HFFc6 (cell line): ENCODE data around the gene TBL3. TPM values are rescaled to one million over a fixed set of nuclear protein-coding genes. Genes with fewer than 3 reads are reported as not detected.

Experiments
- DNase-seq: peaks from one replicate; pipeline ENCODE4 v3.0.0-alpha.2; 2018
- H3K27ac Mint-ChIP-seq: 2 replicates; pipeline ENCODE4 v1.8.0; 2020; ENCODE audit warnings: mild to moderate bottlenecking, mixed read lengths
- H3K27me3 Mint-ChIP-seq: 2 replicates; pipeline ENCODE4 v1.8.0; 2021; ENCODE audit warnings: mild to moderate bottlenecking, moderate library complexity, mixed read lengths; ENCODE audit not compliant: insufficient read depth
- H3K36me3 Mint-ChIP-seq: 2 replicates; pipeline ENCODE4 v1.8.0; 2021; ENCODE audit warnings: low read depth, mixed read lengths
- H3K4me1 Mint-ChIP-seq: 2 replicates; pipeline ENCODE4 v1.8.0; 2020; ENCODE audit warnings: low read depth, mixed read lengths
- H3K4me3 Mint-ChIP-seq: 2 replicates; pipeline ENCODE4 v1.8.0; 2020; ENCODE audit warnings: mild to moderate bottlenecking, moderate library complexity, mixed read lengths
- H3K9me3 Mint-ChIP-seq: 2 replicates; pipeline ENCODE4 v1.8.0; 2020; ENCODE audit warnings: mild to moderate bottlenecking, mixed read lengths
- CTCF ChIP-seq: fragments of 200-600 bp; sonication (generic); IDR thresholded peaks from 2 replicates; pipeline ENCODE4 v1.5.0; 2021; ENCODE audit warnings: antibody characterized with exemption, mild to moderate bottlenecking
- total RNA-seq, 6 experiments: library from RNA; stranded (reverse); fragmentation: NEBNext Ultra II Directional; extraction: Animal tissue kit (Norgen Biotek cat#: 25700); gene quantifications; 2 replicates in 1 of 6; 3 replicates in 5 of 6; pipeline ENCODE4 v1.2.3, GENCODE V29; 2021

Gene TBL3
- total RNA-seq, 6 experiments from 2014 or later = 42.4 to 47.3 (median 44.1) TPM

DNA sequence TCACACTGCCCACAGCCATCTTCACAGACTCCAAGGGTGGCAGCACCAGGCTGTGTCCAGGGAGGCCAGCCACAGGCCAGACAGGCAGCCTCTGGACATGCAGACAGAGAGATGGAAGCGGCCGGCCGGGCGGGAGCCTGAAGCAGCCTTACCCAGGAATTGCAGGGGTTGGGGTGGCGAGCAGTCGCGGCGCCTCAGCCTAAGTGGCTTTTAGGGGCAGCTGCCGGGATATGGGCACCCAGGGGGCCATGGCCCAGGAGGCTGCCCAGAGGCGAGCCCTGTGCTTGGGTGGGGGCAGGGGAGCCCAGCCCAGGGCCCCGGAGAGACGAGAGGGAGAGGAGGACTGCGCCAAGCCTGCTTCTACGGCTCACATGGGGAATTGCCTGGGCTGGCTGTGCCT lies 53.4 kb downstream of the TBL3 start:
- TF ChIP-seq CTCF = no peak
- DNase-seq = no peak
- Mint-ChIP-seq H3K27ac (no peak overlapping the region), H3K36me3 (no peaks in the 10 kb centered on the region), H3K27me3 (peaks cover 8% of the 10 kb centered on the region), H3K9me3 (no peaks in the 10 kb centered on the region), H3K4me3 (no peak overlapping the region), H3K4me1 (peaks cover 34% of the 10 kb centered on the region)

DNA sequence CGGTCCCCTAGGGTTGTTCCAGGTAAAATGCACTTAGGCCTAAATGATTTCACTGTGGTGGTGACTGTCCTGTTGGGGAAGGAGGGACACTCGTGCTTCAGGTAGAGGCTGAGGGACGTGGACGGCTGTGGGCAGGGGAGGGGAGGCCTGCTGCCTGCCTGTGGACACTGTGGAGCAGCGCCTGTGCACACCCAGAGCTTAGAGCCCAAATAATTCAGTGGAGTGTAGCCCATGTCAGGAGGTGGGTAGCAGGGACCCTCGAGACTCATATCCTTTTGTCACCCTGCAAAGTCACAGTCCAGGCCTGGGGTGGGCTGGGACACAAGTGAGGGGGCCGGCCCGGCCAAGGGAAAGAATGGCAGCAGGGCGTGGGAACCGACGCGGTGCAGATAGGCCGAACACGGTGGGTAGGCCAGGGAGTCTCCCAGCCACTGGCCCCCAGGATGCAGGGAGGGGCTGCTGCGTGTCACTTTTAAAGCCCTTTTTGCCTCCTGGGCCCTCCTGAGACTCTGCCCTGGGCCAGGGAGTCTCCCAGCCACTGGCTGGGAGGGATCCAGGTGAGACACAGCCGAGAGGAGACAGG lies 54.1 kb downstream of the TBL3 start:
- no peak for DNase-seq
- no peak for TF ChIP-seq CTCF
- Mint-ChIP-seq H3K9me3 (no peaks in the 10 kb centered on the region), H3K4me1 (peaks cover 34% of the 10 kb centered on the region), H3K27ac (no peak overlapping the region), H3K36me3 (no peaks in the 10 kb centered on the region), H3K27me3 (peaks cover 5% of the 10 kb centered on the region), H3K4me3 (peak overlapping the region; percentile 58)

DNA sequence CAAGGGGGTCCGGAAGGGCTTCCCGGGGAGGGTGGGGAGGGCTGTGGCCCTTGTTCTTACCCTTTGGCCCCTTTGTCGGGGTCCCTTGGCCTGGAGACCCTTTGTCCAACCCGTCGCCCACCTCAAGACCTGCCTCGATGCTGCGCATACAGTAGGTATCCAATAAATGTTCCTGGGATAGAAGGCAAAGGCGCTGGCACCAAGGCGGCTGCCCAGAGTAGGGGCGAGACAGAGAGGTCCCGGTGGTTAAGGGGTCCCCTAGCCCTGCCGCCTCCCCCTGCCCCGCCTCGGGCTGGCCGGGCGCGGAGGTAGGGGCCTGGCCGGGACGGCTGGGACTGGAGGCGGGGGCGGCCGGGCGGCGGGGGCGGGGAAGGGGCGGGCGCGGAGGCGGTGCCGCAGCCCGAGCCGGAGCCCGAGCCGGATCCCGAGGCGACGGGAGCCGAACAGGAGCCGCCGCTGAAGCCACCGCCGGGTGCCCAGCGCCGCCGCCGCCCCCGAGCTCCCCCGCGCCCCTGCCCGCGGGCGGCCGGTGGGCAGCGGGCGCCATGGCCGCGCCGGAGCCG lies 54.7 kb downstream of the TBL3 start, which contains the start of gene NHERF2:
Gene NHERF2 (plus strand): TSS at position 442 of the 563 bp plus-strand sequence. CDS start 104 bp downstream, at position 546.
- H3K9me3 Mint-ChIP-seq = no peaks in the 10 kb centered on the region
- peak within 1 kb of the TSS; percentile 72 for H3K27ac Mint-ChIP-seq
- no peak for TF ChIP-seq CTCF
- no peak for DNase-seq
- peaks cover 34% of the 10 kb centered on the region for H3K4me1 Mint-ChIP-seq
- no peaks in the 10 kb centered on the region for H3K36me3 Mint-ChIP-seq
- H3K4me3 Mint-ChIP-seq = peak within 1 kb of the TSS; percentile 93
- H3K27me3 Mint-ChIP-seq = peaks cover 5% of the 10 kb centered on the region

DNA sequence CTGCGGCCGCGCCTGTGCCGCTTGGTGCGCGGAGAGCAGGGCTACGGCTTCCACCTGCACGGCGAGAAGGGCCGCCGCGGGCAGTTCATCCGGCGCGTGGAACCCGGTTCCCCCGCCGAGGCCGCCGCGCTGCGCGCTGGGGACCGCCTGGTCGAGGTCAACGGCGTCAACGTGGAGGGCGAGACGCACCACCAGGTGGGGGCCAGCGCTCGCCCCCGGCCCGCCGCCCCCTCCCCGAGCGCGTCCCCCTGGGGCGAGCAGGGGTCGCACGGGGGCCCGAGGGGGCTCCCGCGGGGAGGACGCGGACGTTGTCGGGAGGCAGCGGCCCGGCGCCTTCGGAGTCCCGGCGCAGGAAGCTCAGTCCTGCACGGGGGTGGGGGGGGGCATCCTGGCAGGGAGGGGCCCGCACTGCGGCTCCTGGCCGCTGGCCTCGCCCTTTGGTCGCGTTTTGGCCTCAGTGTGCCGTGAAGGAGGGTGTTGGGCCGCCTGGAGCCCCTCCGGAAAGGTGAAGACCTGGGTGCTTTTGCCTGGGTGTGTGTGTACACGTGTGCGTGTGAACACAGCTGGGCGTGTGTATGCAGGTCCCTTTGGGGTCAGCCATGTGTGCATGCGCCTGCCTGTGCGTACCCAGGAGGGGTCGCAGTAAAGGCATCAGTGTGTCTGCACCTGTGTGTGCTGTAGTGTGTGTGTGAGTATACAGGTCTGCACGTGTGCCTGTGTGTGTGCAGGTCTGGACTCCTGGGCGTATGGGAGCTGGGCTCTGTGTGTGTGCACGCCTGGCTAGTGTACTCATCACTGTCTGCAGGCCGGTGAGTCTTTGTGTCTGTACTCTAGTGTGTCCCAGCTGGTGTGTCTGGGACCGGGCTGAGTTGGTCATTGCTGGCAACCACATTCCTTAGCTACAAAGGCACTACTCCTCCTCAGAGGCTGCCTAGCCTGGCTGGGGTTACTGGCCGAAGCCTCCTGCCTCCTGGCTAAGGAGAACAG lies 55.5 kb downstream of the TBL3 start:
- Mint-ChIP-seq H3K36me3 (no peaks in the 10 kb centered on the region), H3K27me3 (peaks cover 5% of the 10 kb centered on the region), H3K4me3 (peak overlapping the region; percentile 93), H3K4me1 (peaks cover 36% of the 10 kb centered on the region), H3K9me3 (no peaks in the 10 kb centered on the region), H3K27ac (peak overlapping the region; percentile 72)
- TF ChIP-seq CTCF = no peak
- DNase-seq = peak; percentile 60

DNA sequence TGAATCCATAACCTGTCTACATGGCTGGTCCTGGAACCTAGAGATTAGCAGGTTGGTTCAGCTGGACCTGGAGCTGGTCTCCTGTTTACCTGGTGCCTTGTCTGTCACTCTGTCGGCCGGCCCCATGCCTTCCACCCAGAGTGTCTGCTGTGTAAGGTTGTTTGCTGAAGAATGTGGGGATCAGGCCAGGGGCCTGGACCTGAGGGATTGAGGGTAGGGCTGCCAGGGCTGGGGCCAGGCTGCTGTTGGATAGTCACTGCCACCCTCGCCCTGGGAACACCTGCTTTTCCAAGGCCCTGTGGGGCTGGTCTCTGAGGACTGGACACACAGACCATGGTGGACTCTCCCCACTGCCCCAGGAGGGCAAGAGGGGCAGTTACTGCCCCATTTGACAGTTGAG lies 56.3 kb downstream of the TBL3 start:
- Mint-ChIP-seq H3K36me3 (no peaks in the 10 kb centered on the region), H3K9me3 (no peaks in the 10 kb centered on the region), H3K4me1 (peaks cover 33% of the 10 kb centered on the region), H3K27ac (no peak overlapping the region), H3K27me3 (peaks cover 1% of the 10 kb centered on the region), H3K4me3 (peak overlapping the region; percentile 93)
- no peak for DNase-seq
- no peak for TF ChIP-seq CTCF
